Right lobe of liver (tissue), 6 donors: Measurements from ENCODE around the gene TNFRSF13B. TPM values are rescaled to one million over a fixed set of nuclear protein-coding genes. Genes with fewer than 3 reads are reported as not detected.

Experiments
- ATAC-seq, 4 donors: fragments of 200-7000 bp; cut with Tn5 transposase; one replicate each; pipeline ENCODE4 v1.9.1; 2020; ENCODE audit warnings: mild to moderate bottlenecking in 4 of 4, moderate library complexity in 4 of 4
- DNase-seq, 3 donors: peaks; one replicate each; pipeline ENCODE4 v3.0.0-alpha.2; 2020
- H3K27ac ChIP-seq, 3 donors: fragments of 200-600 bp; one replicate each; pipeline ENCODE4 v1.8.0; 2022
- H3K27me3 ChIP-seq, 2 donors: fragments of 200-600 bp; one replicate each; pipeline ENCODE4 v1.8.0; 2022
- H3K36me3 ChIP-seq, 4 donors: fragments of 200-600 bp; sonication (generic) in 1 of 4; one replicate each; pipeline versions ENCODE4 v1.5.1 to v1.8.0; 2017 to 2022; ENCODE audit warnings: control low read depth in 1 of 4
- H3K4me1 ChIP-seq, 4 donors: fragments of 200-600 bp; sonication (generic) in 1 of 4; one replicate each; pipeline versions ENCODE4 v1.5.1 to v1.8.0; 2017 to 2022; ENCODE audit warnings: control low read depth in 1 of 4
- H3K4me3 ChIP-seq, 3 donors: fragments of 200-600 bp; one replicate each; pipeline ENCODE4 v1.8.0; 2022
- H3K9me3 ChIP-seq, 4 donors: fragments of 200-600 bp; sonication (generic) in 1 of 4; one replicate each; pipeline versions ENCODE4 v1.5.1 to v1.8.0; 2017 to 2022; ENCODE audit warnings: control low read depth in 1 of 4
- CTCF ChIP-seq, 4 donors: fragments of 200-600 bp in 3 of 4; fragments of 450-650 bp in 1 of 4; IDR thresholded peaks; one replicate each; pipeline versions ENCODE4 v1.5.1 to v1.8.0; 2016 to 2022; ENCODE audit warnings: antibody characterized with exemption in 4 of 4, mild to moderate bottlenecking in 2 of 4
- POLR2A ChIP-seq: fragments of 450-650 bp; IDR thresholded peaks from one replicate; pipeline ENCODE4 v1.6.1; 2017; ENCODE audit warnings: antibody characterized with exemption, mild to moderate bottlenecking
- WGBS: methylation state at CpG from one replicate; pipeline ENCODE4 v1.1.6; 2018; ENCODE audit warnings: low coverage, low lambda C conversion rate; ENCODE audit not compliant: insufficient coverage; ENCODE audit errors: missing lambda C conversion rate; 5-methylcytosine and 5-hydroxymethylcytosine counted together
- intact Hi-C, 2 donors: fragments of 100-400 bp; cut with DNase I; formaldehyde crosslinking; loops; one replicate each; pipeline versions ENCODE4 v1.11.2 to v1.14.1; 2022
- total RNA-seq, 6 experiments: library from RNA; depleted of rRNA in 2 of 6; stranded (reverse); fragments of >200 nt in 2 of 6; fragmentation: NEBNext Ultra II Directional in 3 of 6; extraction: Animal tissue kit (Norgen Biotek cat#: 25700) in 3 of 6; gene quantifications; one replicate each; pipeline versions ENCODE4 v1.1.0 to v1.2.4, GENCODE V29; 2016 to 2023
- donor health status: DM: no; HTN: yes; CAD: no.
- donor health status: DM: no; HTN: no; CAD: no.
- donor health status: DM: no; HTN: no; CAD: no.
- donor health status: DM: no; HTN: yes; CAD: no.
- donor health status: DM: no; HTN: yes; CAD: no.

TNFRSF13B gene
- total RNA-seq, 6 experiments from 2014 or later: 0.44 TPM; not detected in 5

- intact Hi-C loops: no loop called here
- TF ChIP-seq POLR2A (no peak), CTCF (IDR thresholded peaks at IDR 0.05) (no peak)
- Histone ChIP-seq H3K36me3 (no peaks in the 10 kb centered on the region), H3K27ac (no peak overlapping the region), H3K9me3 (no peaks in the 10 kb centered on the region), H3K27me3 (no peaks in the 10 kb centered on the region), H3K4me1 (no peaks in the 10 kb centered on the region), H3K4me3 (no peak overlapping the region)
- DNase-seq (peak in 1 of 3 donors; percentile 30), ATAC-seq (no peak)
- WGBS: 80% methylated on average over 5 of the region's 5 CpGs
Observed at GRCh38 chr17:16950488-16950887, 21.4 kb downstream of the TNFRSF13B start.

GRCh38 chr17:16948587-16949376 is 23.1 kb downstream of the TNFRSF13B start:
- DNase-seq (no peak), ATAC-seq (no peak)
- Histone ChIP-seq H3K36me3 (no peaks in the 10 kb centered on the region), H3K4me1 (no peaks in the 10 kb centered on the region), H3K27ac (no peak overlapping the region), H3K27me3 (no peaks in the 10 kb centered on the region), H3K9me3 (no peaks in the 10 kb centered on the region), H3K4me3 (no peak overlapping the region)
- TF ChIP-seq CTCF (IDR thresholded peaks at IDR 0.05): no peak
- no peak for TF ChIP-seq POLR2A
- intact Hi-C loops: no loop called here
- WGBS: 67% methylated on average over 5 of the region's 6 CpGs

GRCh38 chr17:16947470-16947869 is 24.4 kb downstream of the TNFRSF13B start:
- H3K36me3 ChIP-seq: no peaks in the 10 kb centered on the region
- no peaks in the 10 kb centered on the region for H3K27me3 ChIP-seq
- intact Hi-C loops: no loop called here
- H3K9me3 ChIP-seq: no peaks in the 10 kb centered on the region
- no peak overlapping the region for H3K4me3 ChIP-seq
- ATAC-seq (no peak), DNase-seq (no peak)
- 48% methylated on average over 3 of the region's 3 CpGs for WGBS
- H3K27ac ChIP-seq: no peak overlapping the region
- TF ChIP-seq CTCF (IDR thresholded peaks at IDR 0.05) (no peak), POLR2A (no peak)
- H3K4me1 ChIP-seq: no peaks in the 10 kb centered on the region

GRCh38 chr17:16945663-16946218 is 26.2 kb downstream of the TNFRSF13B start:
- peak in 1 of 3 donors; percentile 38 for DNase-seq
- intact Hi-C loops: no loop called here

More at GRCh38 chr17:16945663-16946218, 26.2 kb downstream of the TNFRSF13B start:
- 47% methylated on average over 10 of the region's 10 CpGs for WGBS
- Histone ChIP-seq H3K9me3 (no peaks in the 10 kb centered on the region), H3K4me3 (no peak overlapping the region), H3K27ac (no peak overlapping the region), H3K27me3 (no peaks in the 10 kb centered on the region), H3K36me3 (no peaks in the 10 kb centered on the region), H3K4me1 (no peaks in the 10 kb centered on the region)
- no peak for ATAC-seq
- TF ChIP-seq CTCF (IDR thresholded peaks at IDR 0.05) (no peak), POLR2A (no peak)
